Breast epithelium (tissue), 4 donors: ENCODE data around the gene VGLL4. TPM values are rescaled to one million over a fixed set of nuclear protein-coding genes. Genes with fewer than 3 reads are reported as not detected.

Experiments used
- DNase-seq, 2 donors: peaks; one replicate each; pipeline ENCODE4 v3.0.0-alpha.2; 2019; ENCODE audit warnings: low spot score in 2 of 2
- H3K27ac ChIP-seq, 2 donors: fragments of 200-600 bp; sonication (generic) in 1 of 2; one replicate each; pipeline ENCODE4 v1.5.1; 2016 to 2019; ENCODE audit warnings: mild to moderate bottlenecking in 1 of 2
- H3K27me3 ChIP-seq, 2 donors: fragments of 200-600 bp; sonication (generic) in 1 of 2; one replicate each; pipeline versions ENCODE4 v1.5.1 to v1.6.0; 2017 to 2019; ENCODE audit warnings: control low read depth in 1 of 2, mild to moderate bottlenecking in 1 of 2
- H3K36me3 ChIP-seq: fragments of 200-600 bp; one replicate; pipeline ENCODE4 v1.5.1; 2019
- H3K4me1 ChIP-seq, 2 donors: fragments of 200-600 bp; sonication (generic); one replicate each; pipeline ENCODE4 v1.5.1; 2016 to 2019; ENCODE audit warnings: control low read depth in 1 of 2
- H3K4me3 ChIP-seq, 3 donors: fragments of 200-600 bp; sonication (generic); 1 replicate in 2 of 3; 2 replicates in 1 of 3; pipeline ENCODE4 v1.5.1; 2016 to 2019; ENCODE audit warnings: mild to moderate bottlenecking in 3 of 3, moderate library complexity in 2 of 3
- H3K9me3 ChIP-seq, 2 donors: fragments of 200-600 bp; sonication (generic) in 1 of 2; one replicate each; pipeline ENCODE4 v1.5.1; 2016 to 2019; ENCODE audit warnings: control low read depth in 1 of 2
- CTCF ChIP-seq, 3 donors: fragments of 450-650 bp; IDR thresholded peaks; one replicate each; pipeline ENCODE4 v1.5.1; 2016 to 2017; ENCODE audit warnings: antibody characterized with exemption in 3 of 3, mild to moderate bottlenecking in 3 of 3, moderate library complexity in 3 of 3
- POLR2A ChIP-seq: fragments of 450-650 bp; IDR thresholded peaks from one replicate; pipeline ENCODE4 v1.6.1; 2016; ENCODE audit warnings: antibody characterized with exemption, mild to moderate bottlenecking, moderate library complexity
- POLR2AphosphoS5 ChIP-seq, 3 donors: sonication (generic); formaldehyde crosslinking; IDR thresholded peaks; one replicate each; pipeline ENCODE4 v1.6.1; 2017; ENCODE audit warnings: antibody characterized with exemption in 3 of 3
- intact Hi-C: fragments of 100-400 bp; cut with DNase I; formaldehyde crosslinking; loops from one replicate; pipeline ENCODE4 v1.15.1; 2023; ENCODE audit warnings: low total_unique reads
- total RNA-seq, 3 donors: library from RNA; depleted of rRNA; stranded (reverse); fragments of >200 nt; gene quantifications; one replicate each; pipeline ENCODE4 v1.1.0, GENCODE V29; 2016

Gene VGLL4
- total RNA-seq, 3 donors from 2014 or later = 48.0 to 90.0 (median 68.5) TPM

- Histone ChIP-seq H3K4me3 (no peak overlapping the region), H3K27me3 (no peaks in the 10 kb centered on the region), H3K27ac (peak overlapping the region; percentile 65 to 88), H3K4me1 (peaks cover 3 to 18% of the 10 kb centered on the region in 2 donors), H3K36me3 (no peaks in the 10 kb centered on the region), H3K9me3 (no peaks in the 10 kb centered on the region)
- peak in 1 of 2 donors; percentile 49 for DNase-seq
- no peak for TF ChIP-seq CTCF (IDR thresholded peaks at IDR 0.05)
- TF ChIP-seq POLR2AphosphoS5 (IDR thresholded peaks at IDR 0.05) = no peak
- TF ChIP-seq POLR2A = no peak
- intact Hi-C loops = no loop called here
Measured at GRCh38 chr3:11558918-11559815, 84.5 kb downstream of the VGLL4 start.

- TF ChIP-seq POLR2A (no peak), CTCF (IDR thresholded peaks at IDR 0.05) (no peak), POLR2AphosphoS5 (IDR thresholded peaks at IDR 0.05) (no peak)
- no peaks in the 10 kb centered on the region for H3K9me3 ChIP-seq
- no peaks in the 10 kb centered on the region for H3K27me3 ChIP-seq
- H3K36me3 ChIP-seq = no peaks in the 10 kb centered on the region
- peaks cover 3 to 18% of the 10 kb centered on the region in 2 donors for H3K4me1 ChIP-seq
- intact Hi-C loops = no loop called here
- peak overlapping the region; percentile 65 to 88 for H3K27ac ChIP-seq
- H3K4me3 ChIP-seq = no peak overlapping the region
- DNase-seq = peak in 1 of 2 donors; percentile 48
Measured at GRCh38 chr3:11558411-11558903, 85.3 kb downstream of the VGLL4 start.

- intact Hi-C loops = no loop called here
- no peaks in the 10 kb centered on the region for H3K27me3 ChIP-seq
- peak in 1 of 3 donors; percentile 10 for TF ChIP-seq POLR2AphosphoS5 (IDR thresholded peaks at IDR 0.05)
- no peak for TF ChIP-seq CTCF (IDR thresholded peaks at IDR 0.05)
- TF ChIP-seq POLR2A = no peak
- H3K4me3 ChIP-seq = no peak overlapping the region
- peaks cover 3 to 18% of the 10 kb centered on the region in 2 donors for H3K4me1 ChIP-seq
- H3K9me3 ChIP-seq = no peaks in the 10 kb centered on the region
- peak in 1 of 2 donors; percentile 27 for DNase-seq
- H3K36me3 ChIP-seq = no peaks in the 10 kb centered on the region
- H3K27ac ChIP-seq = peak overlapping the region; percentile 65 to 88
Measured at GRCh38 chr3:11558002-11558401, 85.7 kb downstream of the VGLL4 start.

GRCh38 chr3:11556851-11557644, 86.7 kb downstream of the VGLL4 start:
- TF ChIP-seq POLR2A = no peak
- TF ChIP-seq POLR2AphosphoS5 (IDR thresholded peaks at IDR 0.05) = no peak
- Histone ChIP-seq H3K27ac (peak overlapping the region; percentile 15 to 88), H3K9me3 (no peaks in the 10 kb centered on the region), H3K27me3 (no peaks in the 10 kb centered on the region), H3K4me1 (peaks cover 3 to 18% of the 10 kb centered on the region in 2 donors), H3K36me3 (no peaks in the 10 kb centered on the region), H3K4me3 (no peak overlapping the region)
- peak in 1 of 2 donors; percentile 48 for DNase-seq
- intact Hi-C loops = no loop called here

GRCh38 chr3:11555881-11556633, 87.7 kb downstream of the VGLL4 start:
- Histone ChIP-seq H3K9me3 (no peaks in the 10 kb centered on the region), H3K27ac (peak overlapping the region; percentile 46 to 82), H3K4me1 (peaks cover 3 to 13% of the 10 kb centered on the region in 2 donors), H3K36me3 (no peaks in the 10 kb centered on the region), H3K27me3 (no peaks in the 10 kb centered on the region), H3K4me3 (no peak overlapping the region)
- intact Hi-C loops = no loop called here
- TF ChIP-seq CTCF (IDR thresholded peaks at IDR 0.05) (no peak), POLR2AphosphoS5 (IDR thresholded peaks at IDR 0.05) (no peak), POLR2A (no peak)
- peak in 1 of 2 donors; percentile 50 for DNase-seq
